ENCODE measurements around the gene CDH4. TPM values are rescaled to one million over a fixed set of nuclear protein-coding genes. Genes with fewer than 3 reads are reported as not detected.

The CDH4 gene
- polyA plus RNA-seq, 6 donors from 2014 or later, result not detected

- Mint-ChIP-seq H3K4me3 (no peak overlapping the region), H3K9me3 (peaks cover 0 to 6% (median 5%) of the 10 kb centered on the region in 7 donors), H3K36me3 (no peaks in the 10 kb centered on the region), H3K27me3 (peaks cover 0 to 9% (median 0%) of the 10 kb centered on the region in 3 donors), H3K27ac (no peak overlapping the region), H3K4me1 (no peaks in the 10 kb centered on the region)
- ATAC-seq (ENCODE audit: low read depth in 2 of 2) (no peak), DNase-seq (no peak)
Measured at GRCh38 chr20:61682996-61683681, 431.1 kb downstream of the CDH4 start.

DNA sequence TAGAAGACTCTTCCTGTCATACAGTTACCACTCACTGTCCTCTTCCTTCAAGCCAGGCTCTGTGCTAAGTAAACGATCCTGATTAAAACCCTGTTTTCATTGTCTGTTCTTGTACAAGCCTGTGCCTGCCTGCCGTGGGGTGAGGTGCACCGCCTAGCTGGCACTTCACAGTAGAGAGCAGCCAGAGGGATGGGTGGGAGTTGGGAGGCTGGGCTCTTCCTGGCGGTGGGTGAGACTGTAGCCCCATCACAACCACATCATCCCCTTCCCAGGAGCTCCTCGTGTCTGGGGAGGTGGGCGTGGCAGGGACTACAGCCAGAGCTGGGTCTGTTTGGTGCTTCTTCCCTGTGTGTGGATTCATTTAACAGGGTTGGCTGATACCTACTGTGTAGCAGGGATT is 431.7 kb downstream of the CDH4 start:
- H3K9me3 Mint-ChIP-seq, result peaks cover 0 to 6% (median 5%) of the 10 kb centered on the region in 7 donors
- peak overlapping the region in 1 of 6 donors; percentile 77 for H3K27ac Mint-ChIP-seq
- no peaks in the 10 kb centered on the region for H3K36me3 Mint-ChIP-seq
- H3K27me3 Mint-ChIP-seq, result peaks cover 0 to 9% (median 0%) of the 10 kb centered on the region in 3 donors
- no peaks in the 10 kb centered on the region for H3K4me1 Mint-ChIP-seq
- H3K4me3 Mint-ChIP-seq, result no peak overlapping the region
- no peak for DNase-seq
- ATAC-seq (ENCODE audit: low read depth in 2 of 2), result no peak

DNA sequence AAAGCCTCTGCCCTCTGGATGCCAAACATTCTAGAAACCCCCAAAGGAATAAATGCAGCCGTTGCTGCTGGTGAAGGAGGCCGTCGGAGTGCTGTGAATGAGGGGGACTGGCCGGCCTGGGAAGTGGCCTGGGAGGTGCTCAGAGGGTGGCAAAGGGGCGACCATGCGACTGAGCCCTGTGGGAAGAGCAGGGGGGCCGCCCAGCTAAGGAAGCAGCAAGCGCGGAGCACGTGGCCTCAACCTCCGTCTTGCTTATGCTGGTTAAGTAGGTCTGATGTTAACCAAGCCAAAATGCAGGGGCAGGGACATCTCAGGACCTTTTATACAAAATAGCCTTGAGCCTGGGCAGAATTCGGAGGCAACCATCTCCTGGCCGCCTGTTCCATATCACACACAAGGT is 432.1 kb downstream of the CDH4 start:
- ATAC-seq (ENCODE audit: low read depth in 2 of 2) (no peak), DNase-seq (no peak)
- no peaks in the 10 kb centered on the region for H3K36me3 Mint-ChIP-seq
- no peaks in the 10 kb centered on the region for H3K4me1 Mint-ChIP-seq
- H3K27me3 Mint-ChIP-seq, result peaks cover 0 to 9% (median 0%) of the 10 kb centered on the region in 3 donors
- H3K4me3 Mint-ChIP-seq, result no peak overlapping the region
- H3K27ac Mint-ChIP-seq, result peak overlapping the region in 2 of 6 donors; percentile 77 to 85
- H3K9me3 Mint-ChIP-seq, result peaks cover 0 to 6% (median 5%) of the 10 kb centered on the region in 7 donors

DNA sequence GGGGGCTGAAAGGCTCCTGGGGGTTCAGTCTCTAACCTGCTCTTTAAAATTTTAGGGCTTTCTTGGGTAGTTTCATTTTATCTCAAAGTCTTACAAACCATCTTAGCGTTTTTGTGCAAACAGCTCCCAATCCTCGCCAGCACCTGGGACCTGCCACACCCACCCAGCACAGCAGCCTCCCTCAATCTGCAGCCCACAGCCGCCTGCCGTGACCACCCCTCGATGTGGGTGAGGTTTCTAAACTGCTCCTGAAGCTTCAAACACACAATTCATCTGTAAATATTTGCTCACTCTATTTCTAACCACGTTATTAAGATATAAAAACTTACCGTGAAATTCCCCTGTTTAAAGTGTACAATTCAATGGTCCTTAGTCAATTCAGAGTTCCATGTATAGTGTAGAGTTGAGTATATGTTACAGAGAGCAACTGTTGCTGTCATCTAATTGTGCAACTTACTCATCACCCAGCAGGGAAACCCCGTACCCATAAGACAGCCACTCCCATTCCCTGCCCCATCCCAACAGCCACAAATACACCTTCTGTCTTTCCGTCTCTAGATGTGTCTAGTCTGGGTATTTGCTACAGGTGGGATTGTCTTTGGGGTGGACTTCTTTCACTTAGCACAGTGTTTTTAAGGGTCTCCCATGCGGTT is 432.6 kb downstream of the CDH4 start:
- Mint-ChIP-seq H3K27ac (no peak overlapping the region), H3K9me3 (peaks cover 0 to 9% (median 5%) of the 10 kb centered on the region in 7 donors), H3K27me3 (peaks cover 0 to 9% (median 0%) of the 10 kb centered on the region in 3 donors), H3K36me3 (no peaks in the 10 kb centered on the region), H3K4me1 (no peaks in the 10 kb centered on the region), H3K4me3 (peak overlapping the region in 1 of 8 donors; percentile 60)
- ATAC-seq (ENCODE audit: low read depth in 2 of 2) (no peak), DNase-seq (no peak)

DNA sequence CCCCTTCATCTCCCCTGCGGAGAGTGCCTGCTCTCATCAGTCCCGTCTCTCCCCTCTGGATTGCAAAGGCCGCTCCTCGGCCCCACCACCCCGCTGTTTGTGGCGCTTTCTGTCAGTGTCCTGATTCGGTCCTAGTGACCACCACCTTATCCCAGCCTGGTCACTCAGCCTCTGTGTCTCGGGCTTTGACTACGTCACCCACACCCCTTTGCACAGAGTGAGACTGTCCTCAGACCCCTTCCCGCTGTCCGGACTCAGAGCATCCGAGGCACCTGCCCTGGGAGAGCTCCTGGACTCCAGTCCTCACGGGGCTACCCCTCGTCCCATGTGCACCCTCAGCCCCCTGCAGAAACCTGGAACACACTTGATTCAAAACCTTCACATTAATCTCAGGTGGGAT is 433.4 kb downstream of the CDH4 start:
- Mint-ChIP-seq H3K9me3 (peaks cover 0 to 10% (median 5%) of the 10 kb centered on the region in 7 donors), H3K27me3 (peaks cover 0 to 9% (median 0%) of the 10 kb centered on the region in 3 donors), H3K27ac (peak overlapping the region in 1 of 6 donors; percentile 81), H3K36me3 (no peaks in the 10 kb centered on the region), H3K4me1 (no peaks in the 10 kb centered on the region), H3K4me3 (no peak overlapping the region)
- ATAC-seq (ENCODE audit: low read depth in 2 of 2) (no peak), DNase-seq (no peak)

- no peak overlapping the region for H3K4me3 Mint-ChIP-seq
- H3K27ac Mint-ChIP-seq, result peak overlapping the region in 1 of 6 donors; percentile 60
- DNase-seq (no peak), ATAC-seq (ENCODE audit: low read depth in 2 of 2) (no peak)
- H3K4me1 Mint-ChIP-seq, result no peaks in the 10 kb centered on the region
- H3K9me3 Mint-ChIP-seq, result peaks cover 0 to 10% (median 5%) of the 10 kb centered on the region in 7 donors
- peaks cover 0 to 9% (median 3%) of the 10 kb centered on the region in 3 donors for H3K27me3 Mint-ChIP-seq
- no peaks in the 10 kb centered on the region for H3K36me3 Mint-ChIP-seq
Measured at GRCh38 chr20:61686051-61686936, 434.2 kb downstream of the CDH4 start.

- H3K9me3 Mint-ChIP-seq, result peaks cover 0 to 6% (median 4%) of the 10 kb centered on the region in 7 donors
- peaks cover 0 to 3% (median 0%) of the 10 kb centered on the region in 3 donors for H3K27me3 Mint-ChIP-seq
- H3K4me3 Mint-ChIP-seq, result no peak overlapping the region
- no peak for DNase-seq
- H3K4me1 Mint-ChIP-seq, result no peaks in the 10 kb centered on the region
- no peak for ATAC-seq (ENCODE audit: low read depth in 2 of 2)
- H3K27ac Mint-ChIP-seq, result no peak overlapping the region
- H3K36me3 Mint-ChIP-seq, result no peaks in the 10 kb centered on the region
Measured at GRCh38 chr20:61688411-61688810, 436.4 kb downstream of the CDH4 start.

DNA sequence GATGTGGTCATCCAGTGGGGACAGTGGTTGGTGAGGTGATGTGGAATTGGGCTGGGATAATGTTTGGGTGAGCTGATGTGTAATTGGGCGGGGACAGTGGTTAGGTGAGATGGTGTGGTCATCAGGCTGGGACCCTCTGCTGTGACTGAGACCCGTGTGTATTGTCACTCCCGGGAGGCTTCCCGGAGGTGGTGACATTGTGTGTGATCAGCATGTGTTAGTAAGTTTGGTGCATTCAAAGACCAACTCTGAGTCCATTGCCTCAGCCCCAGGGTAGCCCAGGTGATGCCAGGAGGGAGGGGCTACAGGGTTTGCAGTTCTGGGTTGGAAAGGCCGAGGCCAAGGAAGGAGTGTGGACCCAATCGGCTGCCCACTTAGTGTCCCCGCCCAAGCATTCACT is 438.1 kb downstream of the CDH4 start:
- Mint-ChIP-seq H3K27ac (no peak overlapping the region), H3K4me3 (no peak overlapping the region), H3K36me3 (no peaks in the 10 kb centered on the region), H3K4me1 (no peaks in the 10 kb centered on the region), H3K27me3 (peaks cover 0 to 3% (median 0%) of the 10 kb centered on the region in 3 donors), H3K9me3 (peaks cover 0 to 6% (median 4%) of the 10 kb centered on the region in 7 donors)
- ATAC-seq (ENCODE audit: low read depth in 2 of 2), result no peak
- no peak for DNase-seq

- no peak overlapping the region for H3K4me3 Mint-ChIP-seq
- DNase-seq (no peak), ATAC-seq (ENCODE audit: low read depth in 2 of 2) (no peak)
- H3K27me3 Mint-ChIP-seq, result peaks cover 0 to 6% (median 3%) of the 10 kb centered on the region in 3 donors
- peaks cover 0 to 6% (median 2%) of the 10 kb centered on the region in 7 donors for H3K9me3 Mint-ChIP-seq
- no peaks in the 10 kb centered on the region for H3K36me3 Mint-ChIP-seq
- no peaks in the 10 kb centered on the region for H3K4me1 Mint-ChIP-seq
- no peak overlapping the region for H3K27ac Mint-ChIP-seq
Measured at GRCh38 chr20:61690993-61691838, 439.2 kb downstream of the CDH4 start.

DNA sequence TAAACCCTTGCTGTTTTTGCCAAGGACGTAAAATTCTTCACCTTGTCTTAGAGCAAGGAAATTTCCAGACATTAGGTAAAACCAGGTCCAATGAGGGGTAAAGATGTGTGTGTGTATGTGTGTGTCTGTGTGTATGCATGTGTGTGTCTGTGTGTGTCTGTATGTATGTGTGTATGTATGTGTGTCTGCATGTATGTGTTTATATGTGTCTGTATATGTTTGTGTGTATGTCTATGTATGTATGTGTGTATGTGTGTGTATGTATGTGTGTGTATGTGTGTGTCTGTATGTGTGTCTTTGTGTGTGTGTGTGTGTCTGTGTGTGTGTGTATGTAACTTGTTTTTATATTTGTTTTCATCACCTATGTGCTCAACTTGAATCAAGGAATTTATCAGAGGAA is 439.9 kb downstream of the CDH4 start:
- Mint-ChIP-seq H3K9me3 (peaks cover 0 to 4% (median 3%) of the 10 kb centered on the region in 7 donors), H3K27me3 (peaks cover 0 to 8% (median 3%) of the 10 kb centered on the region in 3 donors), H3K4me1 (no peaks in the 10 kb centered on the region), H3K4me3 (no peak overlapping the region), H3K36me3 (no peaks in the 10 kb centered on the region), H3K27ac (no peak overlapping the region)
- DNase-seq, result no peak
- no peak for ATAC-seq (ENCODE audit: low read depth in 2 of 2)

- Mint-ChIP-seq H3K4me1 (no peaks in the 10 kb centered on the region), H3K4me3 (no peak overlapping the region), H3K9me3 (peaks cover 0 to 4% (median 2%) of the 10 kb centered on the region in 7 donors), H3K27ac (no peak overlapping the region), H3K27me3 (peaks cover 0 to 8% (median 3%) of the 10 kb centered on the region in 3 donors), H3K36me3 (no peaks in the 10 kb centered on the region)
- ATAC-seq (ENCODE audit: low read depth in 2 of 2), result no peak
- no peak for DNase-seq
Measured at GRCh38 chr20:61692479-61692878, 440.4 kb downstream of the CDH4 start.

- no peaks in the 10 kb centered on the region for H3K4me1 Mint-ChIP-seq
- H3K4me3 Mint-ChIP-seq, result peak overlapping the region in 1 of 8 donors; percentile 12
- H3K27me3 Mint-ChIP-seq, result peaks cover 0 to 8% (median 3%) of the 10 kb centered on the region in 3 donors
- peaks cover 0 to 4% (median 2%) of the 10 kb centered on the region in 7 donors for H3K9me3 Mint-ChIP-seq
- H3K36me3 Mint-ChIP-seq, result no peaks in the 10 kb centered on the region
- no peak for DNase-seq
- no peak overlapping the region for H3K27ac Mint-ChIP-seq
- ATAC-seq (ENCODE audit: low read depth in 2 of 2), result no peak
Measured at GRCh38 chr20:61693055-61693600, 441.1 kb downstream of the CDH4 start.
